Ovary (tissue), 3 donors: ENCODE measurements around the gene AJUBA.

ENCODE experiments used
- CTCF ChIP-seq, 3 donors: fragments of 450-650 bp in 2 of 3; fragments of 200-600 bp in 1 of 3; IDR thresholded peaks; one replicate each; pipeline versions ENCODE4 v1.5.1 to v1.8.0; 2016 to 2022; ENCODE audit warnings: antibody characterized with exemption in 3 of 3, mild to moderate bottlenecking in 1 of 3
- EP300 ChIP-seq: sonication (generic); formaldehyde crosslinking; IDR thresholded peaks from one replicate; pipeline ENCODE4 v1.6.1; 2017; ENCODE audit warnings: antibody characterized with exemption
- POLR2A ChIP-seq: fragments of 450-650 bp; IDR thresholded peaks from one replicate; pipeline ENCODE4 v1.6.1; 2017; ENCODE audit warnings: antibody characterized with exemption, mild to moderate bottlenecking, moderate library complexity
- donor health status: DM: no; HTN: no; CAD: no.

DNA sequence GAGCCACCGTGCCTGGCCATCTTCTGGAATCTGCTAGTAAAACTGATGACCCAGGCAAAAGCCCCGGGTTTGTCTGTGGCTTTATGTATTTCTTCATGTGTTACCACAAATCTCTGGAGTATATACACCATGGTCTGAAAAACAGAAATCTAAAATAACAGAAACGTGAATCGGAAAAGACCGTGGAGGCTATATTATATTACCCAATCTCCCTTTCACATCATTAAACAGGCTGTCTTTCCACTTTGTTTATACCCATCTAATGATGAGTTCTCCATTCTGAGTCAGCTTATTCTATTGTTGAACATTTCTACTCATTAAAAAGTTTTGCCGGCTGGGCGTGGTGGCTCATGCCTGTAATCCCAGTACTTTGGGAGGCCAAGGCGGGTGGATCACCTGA, 9.5 kb upstream of the AJUBA start:
- no peak for TF ChIP-seq CTCF (IDR thresholded peaks at IDR 0.05)
- no peak for TF ChIP-seq POLR2A
- no peak for TF ChIP-seq EP300
